GM18870 (cell line): ENCODE measurements around the gene NMT1.

ENCODE experiments used
- ATAC-seq: cut with Tn5 transposase; IDR thresholded peaks from one replicate; pipeline ENCODE4 v1.9.1; 2021; ENCODE audit warnings: moderate library complexity; ENCODE audit not compliant: unreplicated experiment

The NMT1 gene

DNA sequence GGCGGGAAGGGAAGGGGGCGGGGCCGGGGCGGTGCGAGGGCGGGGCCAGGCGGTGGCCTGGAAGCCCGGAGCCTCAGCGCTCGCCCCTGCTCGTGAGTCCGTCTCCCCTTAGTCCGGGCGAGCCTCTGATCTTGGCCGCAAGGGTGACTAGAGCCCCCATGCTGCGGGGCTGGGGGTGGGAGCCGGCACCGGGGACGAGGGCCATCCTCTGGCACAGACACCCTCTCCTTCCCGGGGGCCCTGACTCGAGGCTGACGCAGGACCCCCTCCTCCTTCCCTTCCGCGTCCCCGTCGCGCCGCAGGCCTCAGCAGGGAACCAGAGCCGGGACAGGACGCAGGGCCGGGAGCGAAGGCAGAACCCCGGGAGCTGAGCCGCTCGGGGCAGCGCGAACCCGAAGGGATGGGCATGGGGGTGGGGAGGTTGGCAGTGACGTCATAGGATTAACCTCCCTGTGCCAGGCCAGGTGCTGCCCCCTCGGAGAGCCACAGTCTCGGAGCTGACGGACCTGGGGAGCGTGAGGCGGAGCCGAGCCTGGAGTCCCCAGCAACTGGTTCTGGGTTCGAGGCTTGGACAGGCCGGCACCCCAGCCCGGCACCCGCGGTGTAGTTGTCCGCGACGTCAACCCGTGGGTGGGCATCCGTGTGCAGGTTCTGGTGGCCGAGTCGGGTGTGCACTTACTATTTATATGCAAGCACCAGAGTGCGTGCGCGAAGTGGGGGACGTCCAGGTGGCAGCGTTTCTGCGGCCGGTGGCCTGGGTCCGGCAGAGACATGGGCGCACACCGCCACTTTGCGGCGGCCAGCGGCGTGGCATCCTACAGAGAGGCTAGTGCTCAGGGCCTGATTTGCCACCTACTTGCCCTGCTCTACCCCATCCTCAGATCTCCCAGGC lies 71.7 kb downstream of the NMT1 start:
- no peak for ATAC-seq

- ATAC-seq: peak; percentile 88
Measured at GRCh38 chr17:45135192-45135977, 74.3 kb downstream of the NMT1 start, which contains the start of gene ACBD4. ACBD4 (plus strand) TSS chr17:45135687; CDS start chr17:45136145, 458 bp downstream.

- ATAC-seq: no peak
Measured at GRCh38 chr17:45135978-45136791, 75.1 kb downstream of the NMT1 start.

DNA sequence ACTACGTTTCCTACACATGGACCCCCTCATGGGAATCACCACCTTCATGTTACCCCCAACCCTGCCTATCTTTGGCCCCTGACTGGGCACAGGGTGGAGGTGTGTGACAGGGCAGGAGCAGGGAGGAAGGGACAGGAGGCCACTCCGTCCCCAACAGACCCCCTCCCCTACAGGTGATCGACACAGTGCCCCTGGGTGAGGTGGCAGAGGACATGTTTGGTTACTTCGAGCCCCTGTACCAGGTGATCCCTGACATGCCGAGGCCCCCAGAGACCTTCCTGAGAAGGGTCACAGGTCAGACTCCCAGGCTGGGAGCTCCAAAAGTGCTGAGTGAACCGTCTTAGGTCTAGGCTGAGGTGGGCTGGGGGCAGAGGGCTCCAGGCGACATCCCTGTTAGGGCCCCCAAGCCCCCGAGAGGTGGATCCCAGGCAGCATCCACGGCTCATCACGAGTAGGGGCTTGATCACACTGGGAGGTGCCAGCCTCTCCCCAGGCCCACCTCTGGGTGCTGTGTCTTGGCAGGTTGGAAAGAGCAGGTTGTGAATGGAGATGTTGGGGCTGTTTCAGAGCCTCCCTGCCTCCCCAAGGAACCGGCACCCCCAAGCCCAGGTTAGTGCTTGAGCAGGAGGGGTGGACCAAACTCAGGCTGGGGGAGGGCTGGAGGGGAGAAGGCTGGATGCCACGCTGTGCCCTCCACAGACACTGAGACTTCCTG lies 75.9 kb downstream of the NMT1 start:
- no peak for ATAC-seq

GRCh38 chr17:45137561-45138305 lies 76.6 kb downstream of the NMT1 start:
- no peak for ATAC-seq

DNA sequence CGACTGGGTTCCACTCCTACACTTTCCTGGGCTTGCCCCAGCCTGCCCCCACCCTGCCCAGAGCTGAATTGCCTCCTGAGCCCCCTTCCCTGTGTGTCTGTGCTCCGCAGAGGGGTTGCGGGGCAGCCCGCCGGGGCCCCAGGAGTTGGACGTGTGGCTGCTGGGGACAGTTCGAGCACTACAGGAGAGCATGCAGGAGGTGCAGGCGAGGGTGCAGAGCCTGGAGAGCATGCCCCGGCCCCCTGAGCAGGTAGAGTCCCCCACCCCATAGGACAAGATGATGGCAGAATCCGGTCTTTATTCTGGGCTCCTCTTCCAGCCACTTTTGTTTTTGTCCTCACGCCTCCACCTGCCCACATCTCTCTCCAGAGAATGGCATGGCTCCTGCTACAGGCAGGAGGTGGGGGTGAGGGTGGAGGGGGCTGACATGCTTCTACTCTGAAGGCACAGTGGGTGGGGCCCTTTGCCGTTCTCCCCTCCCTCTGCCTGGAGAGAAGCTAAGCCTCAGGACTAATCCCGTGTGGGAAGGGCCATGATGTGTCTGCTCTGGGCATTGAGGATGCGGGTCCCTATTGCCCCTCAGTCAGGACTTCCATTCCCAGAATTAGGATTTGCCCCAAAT lies 77.9 kb downstream of the NMT1 start:
- no peak for ATAC-seq

DNA sequence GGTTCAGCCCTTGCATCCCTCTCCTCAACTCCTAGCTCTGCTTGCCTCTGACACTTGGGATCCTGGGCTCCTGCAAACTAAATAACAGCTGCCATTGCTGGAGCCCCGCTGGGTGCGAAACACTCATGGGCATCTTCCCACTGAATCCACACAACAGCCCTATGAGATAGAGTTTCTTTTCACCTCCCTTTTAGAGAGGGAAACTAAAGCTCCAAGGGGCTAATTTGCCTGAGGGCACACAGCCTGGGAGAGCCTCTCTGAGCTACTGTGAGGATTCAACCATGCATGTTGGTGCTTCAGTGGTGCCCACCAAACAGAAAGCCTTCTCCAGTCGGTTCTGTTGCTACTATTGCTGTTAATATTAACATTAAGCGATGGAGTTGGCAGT lies 78.4 kb downstream of the NMT1 start:
- ATAC-seq: no peak

DNA sequence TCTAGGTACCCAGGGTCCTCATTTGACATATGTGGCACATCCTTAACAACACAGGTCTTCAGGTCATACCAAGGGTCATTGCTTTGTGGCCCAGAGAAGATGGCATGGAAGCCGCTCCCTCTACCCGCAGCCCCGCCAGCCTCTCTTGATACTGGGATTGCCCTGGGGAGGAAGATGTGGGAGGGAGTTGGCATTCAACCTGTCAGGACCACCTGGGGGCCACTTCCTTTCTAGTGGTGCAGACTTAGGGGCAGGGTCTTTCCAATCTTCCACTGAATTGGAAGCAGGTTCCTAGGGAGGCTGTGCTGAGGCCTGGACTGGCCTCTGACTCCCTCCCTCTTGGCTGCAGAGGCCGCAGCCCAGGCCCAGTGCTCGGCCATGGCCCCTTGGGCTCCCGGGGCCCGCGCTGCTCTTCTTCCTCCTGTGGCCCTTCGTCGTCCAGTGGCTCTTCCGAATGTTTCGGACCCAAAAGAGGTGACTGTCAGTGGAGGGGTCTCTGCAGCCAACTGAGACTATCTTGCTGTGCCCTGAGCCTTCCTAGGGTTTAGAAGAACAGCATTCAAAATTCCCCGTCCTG lies 82.1 kb downstream of the NMT1 start:
- ATAC-seq: no peak

GRCh38 chr17:45143767-45144198 lies 82.7 kb downstream of the NMT1 start:
- no peak for ATAC-seq

DNA sequence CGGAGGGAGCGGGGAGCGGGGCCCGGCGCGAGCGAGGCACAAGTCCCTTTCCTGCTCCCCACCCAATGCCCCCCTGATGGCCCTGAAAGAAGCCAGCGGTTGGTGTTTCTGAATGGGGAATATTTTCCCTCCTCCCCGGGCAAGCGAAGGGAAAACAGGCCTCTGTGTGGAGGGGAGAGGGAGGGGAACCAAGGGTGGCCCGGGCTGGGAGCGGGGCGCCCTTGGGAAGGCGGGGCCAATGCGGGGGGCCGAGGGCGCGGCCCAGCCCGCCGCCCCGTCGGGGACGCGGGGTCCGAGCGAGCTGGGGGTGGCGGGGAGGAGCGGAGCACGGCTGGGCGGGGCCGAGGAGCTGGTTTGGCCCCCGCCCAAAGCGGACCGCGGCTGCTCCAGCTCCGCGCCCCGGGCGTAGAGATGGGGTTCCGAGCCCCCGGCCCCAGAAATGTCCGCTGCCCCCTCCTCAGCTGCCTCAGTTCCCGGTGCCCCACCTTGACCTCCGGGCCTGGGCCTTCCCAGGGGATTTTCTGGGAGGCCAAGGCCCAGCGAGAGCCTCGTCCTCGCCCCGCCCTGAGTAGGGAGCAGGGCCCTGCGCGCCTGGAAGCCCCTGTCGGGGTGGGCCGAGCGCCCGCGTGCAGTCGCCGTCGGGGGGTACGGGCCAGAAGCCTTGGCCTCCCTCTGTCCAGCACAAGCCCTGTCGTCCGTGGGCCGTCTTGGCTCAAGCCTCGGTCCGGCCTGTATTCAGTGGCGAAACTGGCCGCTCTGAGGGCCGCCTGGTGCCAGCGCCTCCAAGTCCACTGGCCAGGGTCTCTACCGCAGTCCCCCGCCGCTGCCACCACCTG lies 83.3 kb downstream of the NMT1 start:
- no peak for ATAC-seq

- no peak for ATAC-seq
Measured at GRCh38 chr17:45145035-45145389, 83.9 kb downstream of the NMT1 start.

GRCh38 chr17:45146166-45146565 lies 85.0 kb downstream of the NMT1 start:
- no peak for ATAC-seq

DNA sequence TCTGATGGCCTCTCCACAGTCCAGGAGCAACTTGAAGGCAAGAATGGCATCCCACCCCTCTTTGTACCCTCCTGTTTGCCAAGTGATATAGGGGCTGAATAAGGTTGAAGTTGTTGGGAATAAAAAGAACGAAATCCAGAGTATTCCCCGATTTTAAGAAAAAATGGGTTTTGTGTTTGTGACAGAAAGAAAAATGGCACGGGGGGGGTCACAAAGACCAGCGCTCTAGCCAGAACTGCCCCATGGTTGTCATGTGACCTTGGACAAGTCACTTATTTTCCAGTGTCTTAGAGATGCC lies 85.4 kb downstream of the NMT1 start:
- ATAC-seq: no peak

DNA sequence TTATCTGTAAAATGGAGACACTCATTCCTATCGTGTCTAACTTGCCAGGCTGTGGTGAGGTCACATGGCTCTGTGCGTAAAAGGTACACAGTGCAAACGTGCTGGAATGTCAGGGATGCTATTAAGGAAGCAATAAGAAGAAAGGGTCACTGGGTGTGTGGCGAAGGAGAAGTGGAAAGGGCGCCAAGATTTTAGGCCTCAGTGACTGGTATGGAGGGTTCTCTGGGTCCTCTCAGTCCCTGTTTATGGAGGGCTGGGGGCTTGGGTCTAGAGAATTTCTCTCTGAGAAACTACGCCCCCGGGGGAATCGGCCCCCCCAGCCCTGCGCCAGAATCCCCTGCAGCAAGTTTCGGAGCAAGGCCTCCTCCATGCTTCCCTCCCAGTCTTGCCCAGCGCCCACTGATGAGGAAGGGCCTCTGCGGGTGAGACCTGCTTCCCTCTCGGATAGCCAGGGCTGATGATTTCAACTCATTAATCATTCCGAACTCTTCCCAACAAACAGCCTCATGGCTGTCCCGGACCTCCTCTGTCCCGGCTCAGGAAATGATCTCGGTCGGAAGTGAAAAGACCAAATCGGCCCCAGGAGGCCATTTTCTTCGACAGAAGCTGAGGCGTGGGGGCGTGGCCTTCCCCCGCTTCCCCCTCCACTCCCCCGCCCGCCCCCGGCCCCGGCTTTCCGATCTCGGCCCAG lies 85.9 kb downstream of the NMT1 start:
- ATAC-seq: no peak

- ATAC-seq: no peak
Measured at GRCh38 chr17:45147581-45148182, 86.6 kb downstream of the NMT1 start.

DNA sequence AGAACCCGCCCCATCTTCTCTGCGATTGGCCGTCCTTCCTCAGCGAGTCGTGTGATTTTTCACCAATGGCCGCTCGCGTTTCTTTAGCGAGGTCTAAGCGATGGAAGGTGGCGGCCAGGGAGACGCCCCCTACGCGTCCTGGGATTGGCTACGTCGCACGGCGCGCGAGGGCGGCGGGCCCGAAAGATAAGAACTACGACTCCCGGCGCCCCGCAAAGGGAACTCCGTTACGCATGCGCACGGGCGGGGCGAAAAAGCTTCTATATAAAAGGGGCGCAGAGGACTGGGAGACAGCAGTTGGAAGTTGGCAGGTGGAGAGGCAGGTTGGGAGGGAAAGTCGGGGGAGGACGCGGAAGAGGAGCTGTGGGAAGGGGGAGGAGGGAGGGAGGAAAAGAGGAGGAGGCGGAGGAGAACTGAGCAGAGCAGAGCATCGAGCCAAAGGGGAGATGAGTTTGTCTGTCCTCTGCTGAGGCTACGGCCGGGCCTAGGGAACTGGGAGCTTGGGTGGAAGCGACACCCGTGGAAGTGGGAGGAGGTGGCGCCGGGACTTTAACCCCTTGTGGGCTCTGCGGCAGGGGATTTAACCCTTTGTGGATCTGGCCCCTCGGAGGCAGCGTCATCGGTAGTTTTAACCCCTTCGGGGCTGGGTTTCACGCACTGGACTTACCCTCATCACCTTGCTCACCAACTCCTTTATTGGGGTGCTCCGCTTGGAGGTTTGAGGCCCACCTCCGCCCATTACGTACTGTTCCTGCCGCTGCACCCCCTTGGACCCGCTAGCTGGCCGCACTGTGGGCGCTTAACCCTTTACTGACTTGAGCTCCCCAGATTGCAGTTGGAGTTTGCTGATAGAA lies 87.3 kb downstream of the NMT1 start, which contains the start of gene HEXIM1:
TSS of gene HEXIM1 (plus strand) at position 293 of the 854 bp plus-strand sequence. CDS start 716 bp downstream, outside the sequence.
- ATAC-seq: peak; percentile 44
